Vagina (tissue), 2 donors: Measurements from ENCODE around the gene MAGI3.

Experiments
- POLR2A ChIP-seq, 2 donors: fragments of 450-650 bp; IDR thresholded peaks; one replicate each; pipeline ENCODE4 v1.6.1; 2017; ENCODE audit warnings: antibody characterized with exemption in 2 of 2, mild to moderate bottlenecking in 2 of 2, moderate library complexity in 2 of 2
- POLR2AphosphoS5 ChIP-seq, 2 donors: sonication (generic); formaldehyde crosslinking; IDR thresholded peaks; one replicate each; pipeline ENCODE4 v1.9.0; 2017; ENCODE audit warnings: antibody characterized with exemption in 2 of 2, mild to moderate bottlenecking in 2 of 2, low read depth in 1 of 2; ENCODE audit not compliant: insufficient read depth in 1 of 2
- TF ChIP-seq, protein P1 (sequence below), 3 experiments: fragments of 450-650 bp in 2 of 3; fragments of 200-600 bp in 1 of 3; sonication (generic) in 1 of 3; IDR thresholded peaks; one replicate each; pipeline ENCODE4 v1.5.1; 2017 to 2019; ENCODE audit warnings: antibody characterized with exemption in 3 of 3, mild to moderate bottlenecking in 2 of 3, moderate library complexity in 2 of 3

DNA sequence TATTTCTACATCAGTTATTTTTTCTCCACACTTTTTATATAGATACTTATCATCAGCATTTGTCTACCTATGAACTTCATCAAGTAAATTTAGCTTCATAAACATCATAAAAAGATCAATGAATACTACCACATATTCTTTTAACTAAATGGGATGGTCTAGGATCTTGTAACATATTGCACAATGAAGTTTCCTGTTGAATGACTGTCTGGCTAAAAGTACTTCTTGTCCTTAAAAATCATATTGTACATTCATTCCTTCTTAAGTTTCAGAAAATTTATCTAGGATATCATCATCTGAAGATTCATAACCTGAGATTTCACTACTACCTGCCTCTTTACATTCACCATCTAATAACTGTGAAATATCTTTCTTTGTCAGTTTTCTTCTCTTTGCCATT, 69.0 kb downstream of the MAGI3 start:
- TF ChIP-seq, protein P1, sequence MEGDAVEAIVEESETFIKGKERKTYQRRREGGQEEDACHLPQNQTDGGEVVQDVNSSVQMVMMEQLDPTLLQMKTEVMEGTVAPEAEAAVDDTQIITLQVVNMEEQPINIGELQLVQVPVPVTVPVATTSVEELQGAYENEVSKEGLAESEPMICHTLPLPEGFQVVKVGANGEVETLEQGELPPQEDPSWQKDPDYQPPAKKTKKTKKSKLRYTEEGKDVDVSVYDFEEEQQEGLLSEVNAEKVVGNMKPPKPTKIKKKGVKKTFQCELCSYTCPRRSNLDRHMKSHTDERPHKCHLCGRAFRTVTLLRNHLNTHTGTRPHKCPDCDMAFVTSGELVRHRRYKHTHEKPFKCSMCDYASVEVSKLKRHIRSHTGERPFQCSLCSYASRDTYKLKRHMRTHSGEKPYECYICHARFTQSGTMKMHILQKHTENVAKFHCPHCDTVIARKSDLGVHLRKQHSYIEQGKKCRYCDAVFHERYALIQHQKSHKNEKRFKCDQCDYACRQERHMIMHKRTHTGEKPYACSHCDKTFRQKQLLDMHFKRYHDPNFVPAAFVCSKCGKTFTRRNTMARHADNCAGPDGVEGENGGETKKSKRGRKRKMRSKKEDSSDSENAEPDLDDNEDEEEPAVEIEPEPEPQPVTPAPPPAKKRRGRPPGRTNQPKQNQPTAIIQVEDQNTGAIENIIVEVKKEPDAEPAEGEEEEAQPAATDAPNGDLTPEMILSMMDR (IDR thresholded peaks at IDR 0.05): no peak
- no peak for TF ChIP-seq POLR2AphosphoS5 (IDR thresholded peaks at IDR 0.05; ENCODE audit: insufficient read depth in 1 of 2, low read depth in 1 of 2)
- TF ChIP-seq POLR2A (IDR thresholded peaks at IDR 0.05): no peak
